ENCODE results near the gene PER2.

The PER2 gene

GRCh38 chr2:238263204-238264071 is 25.0 kb downstream of the PER2 start:
- DNase-seq (ENCODE audit: low read depth) = peak; percentile 25

GRCh38 chr2:238262496-238263122 is 25.8 kb downstream of the PER2 start:
- DNase-seq (ENCODE audit: low read depth) = no peak

- no peak for DNase-seq (ENCODE audit: low read depth)
Observed at GRCh38 chr2:238261718-238262375, 26.6 kb downstream of the PER2 start.

GRCh38 chr2:238260883-238261282 is 27.5 kb downstream of the PER2 start:
- DNase-seq (ENCODE audit: low read depth) = no peak

- DNase-seq (ENCODE audit: low read depth) = no peak
Observed at GRCh38 chr2:238259061-238260020, 29.1 kb downstream of the PER2 start.

GRCh38 chr2:238257786-238258700 is 30.4 kb downstream of the PER2 start:
- DNase-seq (ENCODE audit: low read depth) = no peak

- DNase-seq (ENCODE audit: low read depth) = peak; percentile 55
Observed at GRCh38 chr2:238256594-238257104, 31.8 kb downstream of the PER2 start.

GRCh38 chr2:238256111-238256510 is 32.3 kb downstream of the PER2 start:
- DNase-seq (ENCODE audit: low read depth) = no peak

GRCh38 chr2:238255636-238256035 is 32.8 kb downstream of the PER2 start:
- DNase-seq (ENCODE audit: low read depth) = no peak

GRCh38 chr2:238255151-238255551 is 33.3 kb downstream of the PER2 start:
- no peak for DNase-seq (ENCODE audit: low read depth)

- DNase-seq (ENCODE audit: low read depth) = no peak
Observed at GRCh38 chr2:238254095-238254723, 34.2 kb downstream of the PER2 start.

- DNase-seq (ENCODE audit: low read depth) = no peak
Observed at GRCh38 chr2:238252766-238253630, 35.4 kb downstream of the PER2 start.

- no peak for DNase-seq (ENCODE audit: low read depth)
Observed at GRCh38 chr2:238251986-238252385, 36.4 kb downstream of the PER2 start.

GRCh38 chr2:238251331-238251730 is 37.1 kb downstream of the PER2 start:
- no peak for DNase-seq (ENCODE audit: low read depth)

- no peak for DNase-seq (ENCODE audit: low read depth)
Observed at GRCh38 chr2:238250896-238251295, 37.5 kb downstream of the PER2 start.

- DNase-seq (ENCODE audit: low read depth) = no peak
Observed at GRCh38 chr2:238247841-238248453, 40.5 kb downstream of the PER2 start.

GRCh38 chr2:238247002-238247822 is 41.2 kb downstream of the PER2 start:
- DNase-seq (ENCODE audit: low read depth) = no peak

- DNase-seq (ENCODE audit: low read depth) = no peak
Observed at GRCh38 chr2:238244151-238244550, 44.3 kb downstream of the PER2 start.
